ENCODE data around the gene FARP1.
A peak's percentile ranks its signal among the peaks of the same experiment; 100 is the strongest.

The FARP1 gene

GRCh38 chr13:98284679-98285078 is 141.8 kb downstream of the FARP1 start:
- DNase-seq (ENCODE audit: low spot score) = no peak

- no peak for DNase-seq (ENCODE audit: low spot score)
Measured at GRCh38 chr13:98285317-98285716, 142.4 kb downstream of the FARP1 start.

- no peak for DNase-seq (ENCODE audit: low spot score)
Measured at GRCh38 chr13:98285852-98286594, 143.1 kb downstream of the FARP1 start.

DNA sequence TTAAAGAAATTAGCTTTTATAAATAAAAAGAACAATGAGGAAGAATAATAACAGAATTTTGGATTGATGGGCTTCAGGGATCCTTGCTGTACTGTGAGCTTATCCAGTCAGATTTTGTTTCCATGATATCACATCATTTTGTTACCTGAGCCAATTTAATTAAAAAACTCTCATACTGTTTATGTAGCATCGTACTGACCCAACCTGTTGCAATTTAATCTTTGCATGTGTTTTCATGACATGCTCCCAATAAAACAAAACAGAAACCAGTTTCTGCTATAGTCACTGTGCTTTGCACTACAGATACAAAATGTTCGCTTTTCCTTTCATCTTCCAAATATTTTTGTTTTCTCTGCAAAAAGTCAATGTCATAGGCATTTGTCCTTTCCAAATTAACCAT is 143.9 kb downstream of the FARP1 start:
- DNase-seq (ENCODE audit: low spot score) = no peak

- no peak for DNase-seq (ENCODE audit: low spot score)
Measured at GRCh38 chr13:98288211-98288610, 145.3 kb downstream of the FARP1 start.

DNA sequence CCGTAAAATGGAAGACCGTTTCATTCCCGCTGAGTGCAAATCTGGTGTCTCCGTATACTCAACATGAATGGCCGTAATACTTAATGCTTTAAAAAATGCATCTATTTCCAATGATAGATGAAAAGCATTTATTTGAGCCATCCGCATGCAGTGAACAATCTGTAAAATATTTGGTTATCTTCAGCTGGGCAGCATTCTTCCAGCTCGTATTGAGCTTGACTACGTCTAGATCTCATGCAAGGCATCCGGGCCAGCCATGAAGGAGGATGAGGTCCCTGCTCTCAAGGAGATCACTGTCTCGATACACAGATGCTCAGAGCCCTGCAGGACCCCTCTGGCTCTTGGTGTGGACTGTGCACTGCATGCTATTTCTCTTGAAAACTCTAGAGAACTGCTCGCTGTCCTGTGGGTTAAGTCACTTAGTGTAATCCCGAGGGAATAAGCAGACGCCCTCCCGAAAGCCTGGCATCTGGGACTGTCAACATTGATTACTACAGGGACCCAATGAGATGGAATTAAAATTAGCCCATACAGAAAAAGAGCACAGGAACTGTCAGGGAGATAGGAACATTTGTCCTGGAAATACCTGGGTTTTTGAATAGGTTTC is 146.5 kb downstream of the FARP1 start:
- no peak for DNase-seq (ENCODE audit: low spot score)

DNA sequence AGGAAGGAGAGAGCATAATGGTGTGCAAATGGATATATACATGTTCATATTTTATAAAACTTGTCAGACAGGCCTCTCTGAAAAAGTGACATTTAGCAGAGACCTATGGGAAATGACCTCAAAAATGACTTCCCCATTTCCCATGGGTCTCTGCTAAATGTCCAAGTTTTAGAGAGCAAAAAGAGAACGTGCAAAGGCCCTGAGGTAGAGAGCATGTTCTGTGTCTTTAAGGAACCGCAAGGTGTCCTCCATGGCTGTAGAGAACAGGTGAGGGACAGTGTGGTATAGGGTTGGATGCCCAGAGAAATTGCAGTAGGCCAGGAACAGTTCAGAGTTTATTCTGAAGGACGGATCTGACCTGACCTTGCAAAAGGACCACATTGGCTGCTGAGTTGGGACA is 147.4 kb downstream of the FARP1 start:
- DNase-seq (ENCODE audit: low spot score) = no peak

DNA sequence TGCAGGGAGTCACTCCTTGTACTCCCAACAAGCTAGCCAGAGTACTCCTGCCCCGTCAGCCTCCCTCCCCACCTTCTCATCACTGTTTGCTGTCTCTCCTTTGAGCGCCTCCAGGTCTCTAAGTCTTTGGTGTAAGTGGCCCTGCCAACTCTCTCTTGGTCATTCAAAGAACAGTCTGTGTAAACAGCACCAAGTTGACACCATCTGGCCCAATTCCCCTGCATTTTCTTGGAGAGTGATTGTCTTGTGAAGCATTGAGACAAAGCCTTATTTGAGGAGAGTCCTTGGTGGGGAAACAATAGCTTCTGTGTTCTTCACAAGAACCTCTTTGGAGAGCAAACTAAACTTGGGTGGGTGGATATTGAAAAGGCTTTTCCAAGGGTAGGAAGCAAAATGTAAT is 148.8 kb downstream of the FARP1 start:
- peak; percentile 11 for DNase-seq (ENCODE audit: low spot score)

GRCh38 chr13:98293103-98293502 is 150.2 kb downstream of the FARP1 start:
- DNase-seq (ENCODE audit: low spot score) = no peak

GRCh38 chr13:98293570-98294142 is 150.8 kb downstream of the FARP1 start:
- no peak for DNase-seq (ENCODE audit: low spot score)

DNA sequence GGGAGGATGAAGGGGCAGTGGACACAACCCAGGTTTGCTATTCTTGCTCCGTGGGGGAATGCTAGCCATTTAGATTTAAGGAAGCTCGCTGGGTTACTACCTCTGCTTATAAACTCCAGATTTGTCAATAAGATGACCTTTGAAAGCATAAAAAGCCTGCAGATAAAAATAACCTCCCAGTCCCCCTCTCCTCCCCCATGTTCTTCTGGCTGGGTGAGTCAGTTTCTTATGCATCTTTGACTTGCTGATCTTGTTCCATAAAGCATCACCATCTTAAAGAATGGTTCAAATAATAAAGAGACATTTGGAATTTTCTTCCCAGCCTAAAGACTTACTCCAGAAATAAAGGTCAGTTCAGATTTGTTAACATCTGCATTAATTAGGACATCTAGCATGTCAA is 152.5 kb downstream of the FARP1 start:
- DNase-seq (ENCODE audit: low spot score) = no peak

- no peak for DNase-seq (ENCODE audit: low spot score)
Measured at GRCh38 chr13:98297051-98297450, 154.2 kb downstream of the FARP1 start.

- DNase-seq (ENCODE audit: low spot score) = no peak
Measured at GRCh38 chr13:98297745-98298144, 154.9 kb downstream of the FARP1 start.

GRCh38 chr13:98298599-98298998 is 155.7 kb downstream of the FARP1 start:
- no peak for DNase-seq (ENCODE audit: low spot score)

DNA sequence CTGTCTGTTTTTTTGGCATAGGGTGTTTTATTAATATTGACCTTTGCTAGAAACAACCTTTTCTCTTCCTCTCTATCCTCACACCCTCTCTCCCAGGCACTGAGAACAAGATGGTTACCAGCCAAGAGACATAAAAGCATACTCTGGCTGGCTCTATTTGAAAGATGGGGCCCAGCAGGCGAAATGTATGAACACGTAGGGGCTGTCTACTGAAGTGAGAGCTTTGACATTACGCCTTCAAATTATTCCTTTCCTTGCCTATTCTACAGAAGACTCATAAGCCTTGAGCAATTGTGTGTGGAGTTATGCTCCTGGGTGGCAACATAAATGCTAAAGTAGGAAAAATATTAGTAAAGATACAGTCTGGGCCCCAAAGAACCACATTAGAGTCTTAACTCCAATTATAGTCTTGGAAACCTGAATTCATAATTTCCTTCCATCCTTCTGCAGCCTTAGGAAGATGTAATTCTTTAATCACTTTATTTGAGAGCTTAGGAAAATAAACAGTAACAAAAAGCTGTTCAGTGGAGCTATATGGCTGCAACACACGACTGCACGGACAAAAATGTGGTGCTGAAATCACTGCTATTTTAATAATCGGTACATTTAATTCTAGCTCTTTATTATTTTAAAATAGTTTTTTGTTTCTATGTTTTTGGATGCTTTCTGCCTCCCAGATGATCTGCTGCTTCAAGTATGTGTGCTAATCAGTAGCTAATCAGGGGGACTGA is 156.5 kb downstream of the FARP1 start:
- no peak for DNase-seq (ENCODE audit: low spot score)

- DNase-seq (ENCODE audit: low spot score) = no peak
Measured at GRCh38 chr13:98299966-98300350, 157.1 kb downstream of the FARP1 start.

- peak; percentile 85 for DNase-seq (ENCODE audit: low spot score)
Measured at GRCh38 chr13:98300956-98301641, 158.2 kb downstream of the FARP1 start.

DNA sequence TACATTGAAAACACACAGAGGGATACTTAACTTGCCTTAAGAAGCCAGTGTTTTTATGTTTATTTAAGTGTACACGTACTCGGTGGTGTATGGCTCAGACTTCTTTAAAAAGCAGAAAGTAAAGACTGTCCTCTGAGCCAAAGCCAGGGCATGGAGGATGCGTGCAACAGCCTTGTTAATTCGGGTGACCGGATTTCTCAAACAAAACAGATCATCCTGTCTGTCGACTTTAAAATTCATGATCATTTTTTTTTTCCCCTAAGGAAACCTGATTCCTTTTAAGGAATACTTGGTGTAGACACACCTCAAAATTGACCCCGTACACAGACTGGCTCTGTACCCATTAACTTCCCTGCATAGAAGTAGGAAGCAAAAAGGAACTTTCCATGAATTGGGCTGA is 158.8 kb downstream of the FARP1 start:
- peak; percentile 19 for DNase-seq (ENCODE audit: low spot score)

DNA sequence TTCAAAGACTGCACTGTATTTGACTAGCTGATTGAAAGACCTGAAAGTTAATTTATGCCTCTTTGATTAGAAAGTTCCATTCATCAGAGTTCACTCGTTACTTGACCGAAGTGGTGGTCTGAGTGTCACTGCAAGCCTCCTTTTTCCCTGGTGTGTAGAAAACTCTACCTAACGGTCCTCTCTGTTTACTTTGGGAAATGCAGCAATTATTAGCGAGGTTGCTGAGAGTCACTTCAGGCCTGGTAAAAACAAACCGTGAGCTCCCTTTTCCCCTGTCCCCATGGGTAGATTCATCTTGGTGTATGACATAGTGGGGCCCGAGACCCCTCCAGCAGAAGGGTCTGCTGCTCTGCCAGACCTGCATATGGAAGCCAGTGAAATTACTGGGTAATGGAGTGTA is 161.0 kb downstream of the FARP1 start:
- DNase-seq (ENCODE audit: low spot score) = no peak

GRCh38 chr13:98305670-98306069 is 162.8 kb downstream of the FARP1 start:
- no peak for DNase-seq (ENCODE audit: low spot score)

DNA sequence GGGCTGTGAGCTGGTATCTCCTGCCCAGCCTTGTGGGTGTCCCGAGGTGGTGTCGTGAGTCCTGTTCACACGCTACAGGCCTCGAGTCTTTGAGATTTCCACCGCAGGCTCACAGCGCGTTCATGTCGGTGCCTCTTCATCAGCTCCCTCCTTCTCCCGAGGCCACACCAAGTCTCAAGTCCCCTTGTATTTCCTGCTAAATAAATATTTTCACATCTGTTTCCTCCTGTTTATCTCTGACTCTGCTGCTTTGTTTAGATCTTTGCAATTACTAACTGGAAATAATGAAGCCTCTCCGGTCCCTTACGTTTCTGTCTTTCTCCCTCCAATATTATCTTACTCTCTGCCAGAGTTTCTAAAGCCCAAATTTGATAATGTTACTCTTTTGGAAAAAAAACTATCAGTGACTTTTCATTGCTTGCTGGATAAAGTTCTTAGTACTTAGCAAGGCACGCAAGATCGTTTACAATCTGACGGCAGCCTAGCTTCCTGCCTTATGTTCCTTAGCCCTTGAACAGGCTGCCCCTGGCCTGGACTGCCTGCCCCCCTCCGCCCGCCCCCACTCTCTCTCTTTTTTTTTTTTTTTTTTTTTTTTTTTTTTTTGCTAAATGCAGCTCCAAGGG is 164.7 kb downstream of the FARP1 start:
- DNase-seq (ENCODE audit: low spot score) = no peak

Data from SW480 (cell line).